Transverse colon (tissue), 4 donors: ENCODE data around the gene MEG3. TPM values are rescaled to one million over a fixed set of nuclear protein-coding genes. Genes with fewer than 3 reads are reported as not detected.

Experiments
- DNase-seq: peaks from one replicate; pipeline ENCODE4 v3.0.0-alpha.2; 2019
- H3K27ac ChIP-seq, 4 donors: fragments of 200-600 bp; sonication (generic); 2 replicates each; pipeline ENCODE4 v1.5.1; 2016 to 2018; ENCODE audit warnings: inconsistent platforms in 4 of 4
- H3K27me3 ChIP-seq: fragments of 200-600 bp; sonication (generic); 2 replicates; pipeline ENCODE4 v1.5.1; 2017; ENCODE audit warnings: inconsistent platforms
- H3K36me3 ChIP-seq, 4 donors: fragments of 200-600 bp; sonication (generic); 2 replicates each; pipeline ENCODE4 v1.5.1; 2017 to 2019; ENCODE audit warnings: inconsistent platforms in 4 of 4
- H3K4me1 ChIP-seq, 4 donors: fragments of 200-600 bp; sonication (generic); 2 replicates each; pipeline ENCODE4 v1.5.1; 2017 to 2020; ENCODE audit warnings: inconsistent platforms in 4 of 4
- H3K4me3 ChIP-seq, 4 donors: fragments of 200-600 bp; sonication (generic); 1 replicate in 1 of 4; 2 replicates in 3 of 4; pipeline versions ENCODE4 v1.5.1 to v1.6.1; 2017 to 2019; ENCODE audit warnings: inconsistent platforms in 4 of 4
- H3K9me3 ChIP-seq, 2 donors: fragments of 200-600 bp; sonication (generic); 2 replicates each; pipeline ENCODE4 v1.5.1; 2017 to 2019; ENCODE audit warnings: inconsistent platforms in 2 of 2
- EP300 ChIP-seq: sonication (generic); formaldehyde crosslinking; IDR thresholded peaks from one replicate; pipeline ENCODE4 v1.6.1; 2017; ENCODE audit warnings: antibody characterized with exemption, low read depth
- POLR2A ChIP-seq: fragments of 450-650 bp; IDR thresholded peaks from one replicate; pipeline ENCODE4 v1.6.1; 2016; ENCODE audit warnings: antibody characterized with exemption, mild to moderate bottlenecking, moderate library complexity
- POLR2AphosphoS5 ChIP-seq, 3 donors: sonication (generic); formaldehyde crosslinking; IDR thresholded peaks; one replicate each; pipeline ENCODE4 v1.6.1; 2016; ENCODE audit warnings: antibody characterized with exemption in 3 of 3
- WGBS, 2 donors: methylation state at CpG; one replicate each; pipeline ENCODE4 v1.1.5; 2018; ENCODE audit warnings: low coverage in 1 of 2; 5-methylcytosine and 5-hydroxymethylcytosine counted together
- in situ Hi-C, 4 donors: fragments of 200-750 bp; cut with MboI; loops; one replicate each; pipeline versions ENCODE4 v1.15.0 to v1.15.1; 2017; ENCODE audit warnings: low sequenced_read_pairs in 3 of 4, low pct_ligation_motif_present in 1 of 4, low pct_unique_long_range_greater_than_20kb in 1 of 4
- intact Hi-C: fragments of 100-400 bp; cut with DNase I; formaldehyde crosslinking; loops from one replicate; pipeline ENCODE4 v1.15.1; 2023; ENCODE audit warnings: low total_unique reads
- total RNA-seq, 4 donors: library from RNA; depleted of rRNA; stranded (reverse); fragments of >200 nt; gene quantifications; one replicate each; pipeline ENCODE4 v1.1.0, GENCODE V29; 2016
- TF ChIP-seq, protein P1 (sequence below), 5 experiments: fragments of 200-600 bp in 3 of 5; fragments of 450-650 bp in 2 of 5; sonication (generic) in 3 of 5; IDR thresholded peaks; 1 replicate in 2 of 5; 2 replicates in 3 of 5; pipeline ENCODE4 v1.5.1; 2016 to 2017; ENCODE audit warnings: antibody characterized with exemption in 5 of 5, inconsistent platforms in 3 of 5, mild to moderate bottlenecking in 2 of 5, moderate library complexity in 1 of 5

Gene MEG3
- total RNA-seq, 4 donors from 2014 or later, result 10.6 to 156 (median 40.1) TPM

DNA sequence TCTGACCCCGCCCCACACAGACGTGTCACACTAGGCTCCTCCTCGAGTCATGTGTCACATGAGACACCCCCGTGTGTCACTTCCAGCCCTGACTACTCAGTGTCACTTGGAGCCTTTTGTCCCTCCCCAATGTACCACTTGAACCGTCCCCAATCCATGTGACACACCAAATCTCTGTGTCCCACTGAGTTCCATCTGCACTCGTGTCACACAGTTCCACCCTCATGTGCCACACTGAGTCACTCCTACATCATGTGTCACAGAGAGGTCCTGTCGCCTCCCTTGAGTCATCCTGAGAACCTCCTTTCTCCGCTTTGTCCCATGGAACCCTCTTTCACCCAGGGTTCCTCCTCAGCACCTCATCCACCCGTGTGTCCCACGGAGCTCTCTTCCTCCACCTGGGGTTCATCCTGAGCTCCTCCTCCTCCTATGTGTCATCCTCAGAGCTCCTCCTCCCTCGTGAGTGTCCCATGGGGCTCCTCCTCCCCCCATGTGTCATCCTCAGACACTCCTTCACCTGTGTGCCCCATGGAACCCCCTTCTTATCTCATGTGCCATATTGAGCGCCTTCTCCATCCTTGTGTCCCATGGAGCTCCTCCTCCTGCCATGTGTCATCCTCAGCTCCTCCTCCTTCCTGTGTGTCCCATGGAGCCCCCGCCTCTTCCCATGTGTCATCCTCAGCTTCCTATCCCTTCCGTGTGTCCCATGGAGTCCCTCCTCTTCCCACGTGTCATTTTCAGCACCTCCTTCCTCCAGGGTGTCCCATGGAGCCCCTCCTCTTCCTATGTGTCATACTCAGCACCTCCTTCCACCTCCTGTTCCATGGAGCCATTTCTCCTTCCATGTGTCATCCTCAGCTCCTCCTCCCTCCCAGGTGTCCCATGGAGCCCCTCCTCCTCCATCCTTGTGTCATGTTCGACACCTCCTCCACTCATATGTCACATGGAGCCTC is 45.6 kb downstream of the MEG3 start:
- H3K4me3 ChIP-seq, result no peak overlapping the region
- no peaks in the 10 kb centered on the region for H3K4me1 ChIP-seq
- no peaks in the 10 kb centered on the region for H3K27me3 ChIP-seq
- H3K9me3 ChIP-seq, result no peaks in the 10 kb centered on the region
- no peak for TF ChIP-seq POLR2AphosphoS5 (IDR thresholded peaks at IDR 0.05)
- TF ChIP-seq, protein P1, sequence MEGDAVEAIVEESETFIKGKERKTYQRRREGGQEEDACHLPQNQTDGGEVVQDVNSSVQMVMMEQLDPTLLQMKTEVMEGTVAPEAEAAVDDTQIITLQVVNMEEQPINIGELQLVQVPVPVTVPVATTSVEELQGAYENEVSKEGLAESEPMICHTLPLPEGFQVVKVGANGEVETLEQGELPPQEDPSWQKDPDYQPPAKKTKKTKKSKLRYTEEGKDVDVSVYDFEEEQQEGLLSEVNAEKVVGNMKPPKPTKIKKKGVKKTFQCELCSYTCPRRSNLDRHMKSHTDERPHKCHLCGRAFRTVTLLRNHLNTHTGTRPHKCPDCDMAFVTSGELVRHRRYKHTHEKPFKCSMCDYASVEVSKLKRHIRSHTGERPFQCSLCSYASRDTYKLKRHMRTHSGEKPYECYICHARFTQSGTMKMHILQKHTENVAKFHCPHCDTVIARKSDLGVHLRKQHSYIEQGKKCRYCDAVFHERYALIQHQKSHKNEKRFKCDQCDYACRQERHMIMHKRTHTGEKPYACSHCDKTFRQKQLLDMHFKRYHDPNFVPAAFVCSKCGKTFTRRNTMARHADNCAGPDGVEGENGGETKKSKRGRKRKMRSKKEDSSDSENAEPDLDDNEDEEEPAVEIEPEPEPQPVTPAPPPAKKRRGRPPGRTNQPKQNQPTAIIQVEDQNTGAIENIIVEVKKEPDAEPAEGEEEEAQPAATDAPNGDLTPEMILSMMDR (IDR thresholded peaks at IDR 0.05), result no peak
- TF ChIP-seq POLR2A, result no peak
- TF ChIP-seq EP300, result no peak
- intact Hi-C loops, result no loop called here
- DNase-seq, result no peak
- WGBS, 2 donors, result 71 to 84% methylated on average over 7 to 16 of the region's 16 CpGs
- in situ Hi-C loops, result loop anchor here in 1 of 4 donors (25.0 kb wide), 1 partner anchor 366 kb away; no protein-coding TSS in a partner anchor
- H3K27ac ChIP-seq, result no peak overlapping the region
- no peaks in the 10 kb centered on the region for H3K36me3 ChIP-seq

DNA sequence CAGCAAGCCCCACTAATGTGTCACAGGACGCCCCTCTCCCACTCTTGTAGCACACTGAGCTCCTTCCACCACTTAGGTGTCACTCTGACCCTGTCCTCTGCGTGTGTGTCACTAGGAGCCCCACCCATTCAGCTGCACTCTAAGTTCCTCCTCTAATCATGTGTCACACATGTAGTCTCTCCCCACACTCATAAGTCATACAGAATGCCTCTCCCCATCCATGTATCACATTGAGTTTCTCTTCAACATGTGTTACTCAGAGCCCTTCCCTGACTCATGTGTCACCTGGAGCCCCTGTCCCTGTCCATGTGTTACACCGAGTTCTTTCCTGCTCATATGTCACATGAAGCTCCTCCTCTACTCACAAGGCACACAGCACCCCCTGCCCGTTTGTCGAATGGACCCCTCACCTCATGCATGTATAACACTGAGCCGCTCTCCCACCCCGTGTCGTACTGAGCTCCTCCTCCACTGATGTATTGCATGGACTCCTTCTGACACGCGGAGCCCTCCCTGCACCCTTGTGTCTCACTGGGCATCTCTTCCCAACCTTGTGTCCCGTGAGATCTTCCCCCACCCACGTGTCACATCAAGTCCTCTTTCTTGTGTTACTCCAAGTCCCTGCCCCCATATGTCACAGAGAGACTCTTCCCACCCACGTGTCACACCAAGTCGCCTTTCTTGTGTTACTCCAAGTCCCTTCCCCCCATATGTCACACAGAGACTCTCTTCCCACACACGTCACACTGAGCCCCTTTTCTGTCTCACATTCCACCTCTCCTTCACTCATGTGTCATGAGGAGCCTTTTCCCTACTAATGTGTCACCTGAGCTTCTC is 46.6 kb downstream of the MEG3 start:
- Histone ChIP-seq H3K4me3 (no peak overlapping the region), H3K27ac (no peak overlapping the region), H3K4me1 (no peaks in the 10 kb centered on the region), H3K27me3 (no peaks in the 10 kb centered on the region), H3K36me3 (no peaks in the 10 kb centered on the region), H3K9me3 (no peaks in the 10 kb centered on the region)
- intact Hi-C loops, result no loop called here
- in situ Hi-C loops, result loop anchor here in 1 of 4 donors (25.0 kb wide), 1 partner anchor 365 kb away; no protein-coding TSS in a partner anchor
- TF ChIP-seq POLR2AphosphoS5 (IDR thresholded peaks at IDR 0.05) (no peak), EP300 (no peak), POLR2A (no peak)
- TF ChIP-seq, protein P1 (IDR thresholded peaks at IDR 0.05), result no peak
- 76 to 81% methylated on average over 14 to 15 of the region's 15 CpGs for WGBS, 2 donors
- DNase-seq, result no peak

DNA sequence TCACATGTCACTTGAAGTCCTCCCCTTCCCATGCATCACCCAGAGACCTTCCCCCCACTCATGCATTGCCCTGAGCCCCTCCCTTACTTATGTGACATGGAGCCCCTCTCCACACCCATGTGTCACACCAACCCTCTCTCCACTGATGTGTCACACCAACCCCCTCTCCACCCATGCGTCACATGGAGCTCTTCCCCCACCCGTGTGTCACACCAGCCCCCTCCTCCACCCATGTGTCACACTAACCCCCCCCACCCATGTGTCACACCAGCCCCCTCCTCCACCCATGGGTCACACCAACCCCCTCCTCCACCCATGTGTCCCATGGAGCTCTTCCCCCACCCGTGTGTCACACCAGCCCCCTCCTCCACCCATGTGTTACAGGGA is 47.2 kb downstream of the MEG3 start:
- TF ChIP-seq POLR2AphosphoS5 (IDR thresholded peaks at IDR 0.05) (no peak), POLR2A (no peak)
- TF ChIP-seq, protein P1 (IDR thresholded peaks at IDR 0.05), result no peak
- Histone ChIP-seq H3K4me3 (no peak overlapping the region), H3K27ac (no peak overlapping the region), H3K4me1 (no peaks in the 10 kb centered on the region), H3K36me3 (no peaks in the 10 kb centered on the region), H3K27me3 (no peaks in the 10 kb centered on the region), H3K9me3 (no peaks in the 10 kb centered on the region)
- no peak for DNase-seq
- in situ Hi-C loops (loop anchor here in 1 of 4 donors (25.0 kb wide), 1 partner anchor 364 kb away; no protein-coding TSS in a partner anchor), intact Hi-C loops (no loop called here)
- 57 to 67% methylated on average over 2 to 3 of the region's 3 CpGs for WGBS, 2 donors

DNA sequence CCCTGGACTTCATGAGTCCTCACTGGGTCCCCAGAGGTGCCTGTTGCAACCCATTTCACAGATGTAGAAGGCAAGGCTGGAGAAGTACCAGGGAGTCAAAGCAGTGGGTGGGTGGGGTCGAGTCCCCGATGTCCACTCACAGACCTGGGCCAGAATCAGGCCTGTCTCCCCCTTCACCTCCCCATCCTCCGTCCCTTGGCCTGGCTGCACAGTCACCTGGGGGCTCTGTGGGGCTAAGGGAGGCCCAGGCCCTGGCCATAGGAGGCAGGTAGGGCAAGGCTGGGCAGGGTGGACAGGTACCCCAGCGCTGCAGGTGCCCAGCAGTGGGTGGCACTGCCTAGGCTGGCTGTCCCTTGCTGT is 48.1 kb downstream of the MEG3 start:
- Histone ChIP-seq H3K9me3 (no peaks in the 10 kb centered on the region), H3K27ac (no peak overlapping the region), H3K4me3 (no peak overlapping the region), H3K4me1 (no peaks in the 10 kb centered on the region), H3K36me3 (no peaks in the 10 kb centered on the region), H3K27me3 (no peaks in the 10 kb centered on the region)
- WGBS, 2 donors, result 88% methylated on average over 4 of the region's 4 CpGs; no CpG with 5 or more reads in 1 of the 2 donors
- TF ChIP-seq, protein P1 (IDR thresholded peaks at IDR 0.05), result no peak
- TF ChIP-seq EP300 (no peak), POLR2A (no peak), POLR2AphosphoS5 (IDR thresholded peaks at IDR 0.05) (no peak)
- DNase-seq, result no peak
- in situ Hi-C loops (loop anchor here in 1 of 4 donors (25.0 kb wide), 1 partner anchor 363 kb away; no protein-coding TSS in a partner anchor), intact Hi-C loops (no loop called here)
